Keratinocyte (primary cell): ENCODE measurements around the gene CDK17. TPM values are rescaled to one million over a fixed set of nuclear protein-coding genes. Genes with fewer than 3 reads are reported as not detected.

ENCODE experiments used
- DNase-seq: peaks from one replicate; pipeline ENCODE4 v3.0.0-alpha.2; 2011; ENCODE audit warnings: low read depth, missing footprints, low spot score
- FAIRE-seq: peaks from 2 replicates; lab custom pipeline; 2011; peaks lifted over from hg19 to GRCh38; lab: Jason Lieb, UNC
- H2AFZ ChIP-seq: 2 replicates; pipeline ENCODE4 v1.6.0; 2012; ENCODE audit warnings: low read length, control low read depth, inconsistent platforms; ENCODE audit not compliant: control insufficient read depth
- H3K27ac ChIP-seq: 2 replicates; pipeline ENCODE4 v1.5.1; 2011; ENCODE audit warnings: low read length; ENCODE audit not compliant: control insufficient read depth, insufficient read depth
- H3K27me3 ChIP-seq: 3 replicates; pipeline ENCODE4 v1.6.0; 2011; ENCODE audit warnings: low read length; ENCODE audit not compliant: control insufficient read depth, insufficient read depth; ENCODE audit errors: extremely low read depth
- H3K36me3 ChIP-seq, 2 experiments: 2 replicates in 1 of 2; 3 replicates in 1 of 2; pipeline ENCODE4 v1.5.1; 2011; ENCODE audit warnings: low read length in 2 of 2, mild to moderate bottlenecking in 1 of 2; ENCODE audit not compliant: control insufficient read depth in 2 of 2, insufficient read depth in 2 of 2; ENCODE audit errors: extremely low read depth in 1 of 2
- H3K4me1 ChIP-seq: 3 replicates; pipeline ENCODE4 v1.5.1; 2011; ENCODE audit warnings: low read length; ENCODE audit not compliant: control insufficient read depth, insufficient read depth; ENCODE audit errors: extremely low read depth
- H3K4me2 ChIP-seq: 3 replicates; pipeline ENCODE4 v1.6.0; 2011; ENCODE audit warnings: low read depth, low read length; ENCODE audit not compliant: control insufficient read depth, insufficient read depth; ENCODE audit errors: extremely low read depth
- H3K4me3 ChIP-seq, 3 experiments: fragments of 200-600 bp in 1 of 3; sonication (generic) in 1 of 3; 2 replicates in 2 of 3; 3 replicates in 1 of 3; pipeline ENCODE4 v1.5.1; 2011 to 2016; ENCODE audit warnings: low read length in 3 of 3, mild to moderate bottlenecking in 3 of 3, control low read depth in 2 of 3, inconsistent platforms in 1 of 3, low read depth in 1 of 3, mixed read lengths in 1 of 3, mixed run types in 1 of 3, moderate library complexity in 1 of 3; ENCODE audit not compliant: control insufficient read depth in 2 of 3, insufficient read depth in 2 of 3; ENCODE audit errors: extremely low read depth in 1 of 3
- H3K79me2 ChIP-seq: 2 replicates; pipeline ENCODE4 v1.6.0; 2012; ENCODE audit warnings: low read length; ENCODE audit not compliant: control insufficient read depth, insufficient read depth
- H3K9ac ChIP-seq: 3 replicates; pipeline ENCODE4 v1.6.0; 2011; ENCODE audit warnings: low read length; ENCODE audit not compliant: control insufficient read depth, insufficient read depth; ENCODE audit errors: extremely low read depth
- H3K9me1 ChIP-seq: 3 replicates; pipeline ENCODE4 v1.6.0; 2011; ENCODE audit warnings: low read length; ENCODE audit not compliant: control insufficient read depth, insufficient read depth; ENCODE audit errors: extremely low read depth
- H3K9me3 ChIP-seq: 2 replicates; pipeline ENCODE4 v1.5.1; 2012; ENCODE audit warnings: low read depth, low read length; ENCODE audit not compliant: control insufficient read depth
- H4K20me1 ChIP-seq: 3 replicates; pipeline ENCODE4 v1.6.0; 2011; ENCODE audit warnings: low read length; ENCODE audit not compliant: control insufficient read depth, insufficient read depth; ENCODE audit errors: extremely low read depth
- EZH2 ChIP-seq: IDR thresholded peaks from one replicate; pipeline ENCODE4 v1.6.1; 2012; ENCODE audit warnings: inconsistent platforms, mild to moderate bottlenecking, low read length, moderate library complexity
- dilution Hi-C: fragments of 300-500 bp; cut with MboI; formaldehyde crosslinking; loops from one replicate; pipeline ENCODE4 v1.7.0; 2020; ENCODE audit warnings: low sequenced_read_pairs; ENCODE audit not compliant: extremely low pct_ligation_motif_present
- polyA plus RNA-seq, 5 experiments: library from polyadenylated mRNA; depleted of rRNA in 3 of 5; stranded (reverse) in 3 of 5; stranded (forward) in 1 of 5; unstranded in 1 of 5; fragments of >200 nt; gene quantifications; 1 replicate in 1 of 5; 2 replicates in 3 of 5; 3 replicates in 1 of 5; pipeline versions ENCODE4 v1.2.1 to v1.2.3, GENCODE V29; 2011 to 2012; ENCODE audit warnings: missing spikeins in 2 of 5, low read depth in 1 of 5, low replicate concordance in 1 of 5
- TF ChIP-seq, protein P1 (sequence below), 3 experiments: IDR thresholded peaks in 1 of 3; conservative IDR thresholded peaks in 1 of 3; optimal IDR thresholded peaks in 1 of 3; 2 replicates in 2 of 3; 3 replicates in 1 of 3; pipeline versions ENCODE3 to v1.5.1; 2011; ENCODE audit warnings: low read length in 3 of 3, mild to moderate bottlenecking in 3 of 3, moderate library complexity in 2 of 3, control low read depth in 1 of 3, inconsistent platforms in 1 of 3; ENCODE audit not compliant: insufficient read depth in 2 of 3; ENCODE audit errors: extremely low read depth in 1 of 3

The CDK17 gene
- polyA plus RNA-seq, 1 donor (not counting 4 experiments of a cell fraction or from before 2014, with no cell fraction given), result 33.0 TPM

GRCh38 chr12:96336489-96336888, 63.8 kb downstream of the CDK17 start:
- DNase-seq (no peak), FAIRE-seq (no peak)
- Histone ChIP-seq H3K36me3 (peaks cover 6 to 9% of the 10 kb centered on the region in 2 experiments), H3K9me3 (no peaks in the 10 kb centered on the region), H3K4me1 (no peaks in the 10 kb centered on the region), H2AFZ (no peak overlapping the region), H3K9me1 (no peaks in the 10 kb centered on the region), H3K27ac (no peak overlapping the region), H3K9ac (no peak overlapping the region), H3K4me3 (no peak overlapping the region), H3K79me2 (peaks cover 81% of the 10 kb centered on the region), H3K4me2 (no peak overlapping the region), H4K20me1 (peaks cover 4% of the 10 kb centered on the region), H3K27me3 (no peaks in the 10 kb centered on the region)
- dilution Hi-C loops, result no loop called here
- TF ChIP-seq EZH2, result no peak
- TF ChIP-seq, protein P1, sequence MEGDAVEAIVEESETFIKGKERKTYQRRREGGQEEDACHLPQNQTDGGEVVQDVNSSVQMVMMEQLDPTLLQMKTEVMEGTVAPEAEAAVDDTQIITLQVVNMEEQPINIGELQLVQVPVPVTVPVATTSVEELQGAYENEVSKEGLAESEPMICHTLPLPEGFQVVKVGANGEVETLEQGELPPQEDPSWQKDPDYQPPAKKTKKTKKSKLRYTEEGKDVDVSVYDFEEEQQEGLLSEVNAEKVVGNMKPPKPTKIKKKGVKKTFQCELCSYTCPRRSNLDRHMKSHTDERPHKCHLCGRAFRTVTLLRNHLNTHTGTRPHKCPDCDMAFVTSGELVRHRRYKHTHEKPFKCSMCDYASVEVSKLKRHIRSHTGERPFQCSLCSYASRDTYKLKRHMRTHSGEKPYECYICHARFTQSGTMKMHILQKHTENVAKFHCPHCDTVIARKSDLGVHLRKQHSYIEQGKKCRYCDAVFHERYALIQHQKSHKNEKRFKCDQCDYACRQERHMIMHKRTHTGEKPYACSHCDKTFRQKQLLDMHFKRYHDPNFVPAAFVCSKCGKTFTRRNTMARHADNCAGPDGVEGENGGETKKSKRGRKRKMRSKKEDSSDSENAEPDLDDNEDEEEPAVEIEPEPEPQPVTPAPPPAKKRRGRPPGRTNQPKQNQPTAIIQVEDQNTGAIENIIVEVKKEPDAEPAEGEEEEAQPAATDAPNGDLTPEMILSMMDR (optimal IDR thresholded peaks at IDR 0.05 in 1 of 3, IDR thresholded peaks at IDR 0.05 in 1 of 3, conservative IDR thresholded peaks at IDR 0.05 in 1 of 3; ENCODE audit: extremely low read depth in 1 of 3, insufficient read depth in 2 of 3, low read length in 3 of 3), result no peak

DNA sequence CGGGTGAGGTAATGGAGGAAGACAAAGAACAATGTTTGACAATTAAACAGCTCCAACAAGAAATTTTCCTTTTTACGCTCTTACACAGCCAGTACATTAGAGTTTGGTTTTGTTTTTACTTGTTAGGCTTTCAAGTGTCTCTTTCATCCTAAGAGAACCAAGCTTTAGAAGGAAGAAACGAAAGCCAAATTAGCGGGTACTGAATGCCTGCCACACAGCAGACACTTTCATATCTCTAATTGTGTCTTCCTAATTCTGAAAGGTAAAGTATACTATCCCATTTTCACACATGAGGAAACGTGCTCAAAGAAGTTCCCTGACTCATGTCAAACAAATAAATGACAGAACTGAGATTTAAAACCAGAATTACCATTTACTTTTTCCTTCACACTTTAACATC, 65.0 kb downstream of the CDK17 start:
- H3K79me2 ChIP-seq, result peaks cover 80% of the 10 kb centered on the region
- peaks cover 4% of the 10 kb centered on the region for H4K20me1 ChIP-seq
- FAIRE-seq, result no peak
- H3K27ac ChIP-seq, result no peak overlapping the region
- no peaks in the 10 kb centered on the region for H3K4me1 ChIP-seq
- DNase-seq, result no peak
- no peak overlapping the region for H2AFZ ChIP-seq
- no peak overlapping the region for H3K9ac ChIP-seq
- dilution Hi-C loops, result no loop called here
- no peaks in the 10 kb centered on the region for H3K9me1 ChIP-seq
- TF ChIP-seq, protein P1 (optimal IDR thresholded peaks at IDR 0.05 in 1 of 3, IDR thresholded peaks at IDR 0.05 in 1 of 3, conservative IDR thresholded peaks at IDR 0.05 in 1 of 3; ENCODE audit: extremely low read depth in 1 of 3, insufficient read depth in 2 of 3, low read length in 3 of 3), result no peak
- no peak for TF ChIP-seq EZH2
- H3K27me3 ChIP-seq, result no peaks in the 10 kb centered on the region
- no peak overlapping the region for H3K4me2 ChIP-seq
- H3K36me3 ChIP-seq, result peaks cover 8 to 9% of the 10 kb centered on the region in 2 experiments
- H3K4me3 ChIP-seq, result no peak overlapping the region
- no peaks in the 10 kb centered on the region for H3K9me3 ChIP-seq
